Skin epidermis (tissue), 12 donors: ENCODE results near the gene PCMTD2.
"Not testable (repeated sequence)": the region's sequence is repeated elsewhere in the genome, so short reads cannot be mapped to it uniquely, and the experiment has no call there.

Experiments used
- H3K27ac ChIP-seq, 21 experiments: fragments of 200-600 bp; sonication (generic) in 11 of 21; one replicate each; pipeline ENCODE4 v1.5.0; 2020; ENCODE audit warnings: mild to moderate bottlenecking in 3 of 21, inconsistent platforms in 2 of 21, moderate library complexity in 2 of 21
- H3K4me3 ChIP-seq, 7 experiments: fragments of 200-600 bp; sonication (generic) in 2 of 7; one replicate each; pipeline ENCODE4 v1.5.0; 2020; ENCODE audit warnings: inconsistent platforms in 2 of 7, mild to moderate bottlenecking in 2 of 7, moderate library complexity in 1 of 7

The PCMTD2 gene

GRCh38 chr20:64222851-64223525 lies 32.6 kb upstream of the PCMTD2 start:
- no peak overlapping the region for H3K4me3 ChIP-seq

GRCh38 chr20:64223526-64224067 lies 32.0 kb upstream of the PCMTD2 start:
- Histone ChIP-seq H3K27ac (peak overlapping the region in 7 of 21 experiments; percentile 34 to 73 (median 54)), H3K4me3 (no peak overlapping the region)

More at GRCh38 chr20:64222851-64223525, 32.6 kb upstream of the PCMTD2 start:
- H3K27ac ChIP-seq, result no peak overlapping the region

- H3K27ac ChIP-seq, result peak overlapping the region in 8 of 21 experiments; percentile 22 to 73 (median 50)
- no peak overlapping the region for H3K4me3 ChIP-seq
Observed at GRCh38 chr20:64224351-64225170, 31.0 kb upstream of the PCMTD2 start.

- Histone ChIP-seq H3K27ac (peak overlapping the region in 7 of 21 experiments; percentile 13 to 68 (median 29)), H3K4me3 (no peak overlapping the region)
Observed at GRCh38 chr20:64225171-64225595, 30.4 kb upstream of the PCMTD2 start.

- no peak overlapping the region for H3K27ac ChIP-seq
Observed at GRCh38 chr20:64225828-64226598, 29.5 kb upstream of the PCMTD2 start.

GRCh38 chr20:64226686-64227580 lies 28.6 kb upstream of the PCMTD2 start:
- Histone ChIP-seq H3K27ac (no peak overlapping the region), H3K4me3 (no peak overlapping the region)

More at GRCh38 chr20:64225828-64226598, 29.5 kb upstream of the PCMTD2 start:
- no peak overlapping the region for H3K4me3 ChIP-seq

GRCh38 chr20:64228086-64228653 lies 27.4 kb upstream of the PCMTD2 start:
- Histone ChIP-seq H3K27ac (no peak overlapping the region), H3K4me3 (no peak overlapping the region)

GRCh38 chr20:64228751-64229506 lies 26.6 kb upstream of the PCMTD2 start:
- Histone ChIP-seq H3K4me3 (no peak overlapping the region), H3K27ac (no peak overlapping the region)

GRCh38 chr20:64229507-64230061 lies 26.0 kb upstream of the PCMTD2 start:
- Histone ChIP-seq H3K4me3 (no peak overlapping the region), H3K27ac (no peak overlapping the region)

- H3K4me3 ChIP-seq, result no peak overlapping the region
- no peak overlapping the region for H3K27ac ChIP-seq
Observed at GRCh38 chr20:64230461-64231145, 24.9 kb upstream of the PCMTD2 start.

- no peak overlapping the region for H3K4me3 ChIP-seq
- H3K27ac ChIP-seq, result no peak overlapping the region
Observed at GRCh38 chr20:64231621-64232550, 23.7 kb upstream of the PCMTD2 start.

GRCh38 chr20:64232794-64233193 lies 22.8 kb upstream of the PCMTD2 start:
- no peak overlapping the region for H3K27ac ChIP-seq

GRCh38 chr20:64233725-64234124 lies 21.8 kb upstream of the PCMTD2 start:
- H3K27ac ChIP-seq, result no peak overlapping the region
- H3K4me3 ChIP-seq, result no peak overlapping the region

More at GRCh38 chr20:64232794-64233193, 22.8 kb upstream of the PCMTD2 start:
- no peak overlapping the region for H3K4me3 ChIP-seq

- Histone ChIP-seq H3K27ac (no peak overlapping the region), H3K4me3 (no peak overlapping the region)
Observed at GRCh38 chr20:64234291-64234791, 21.2 kb upstream of the PCMTD2 start.

GRCh38 chr20:64234921-64235565 lies 20.5 kb upstream of the PCMTD2 start:
- not testable (repeated sequence) for H3K4me3 ChIP-seq

More at GRCh38 chr20:64234921-64235565, 20.5 kb upstream of the PCMTD2 start:
- not testable (repeated sequence) for H3K27ac ChIP-seq
